MM.1S (cell line): ENCODE measurements around the gene CHKB.

Experiments used
- DNase-seq: peaks from one replicate; pipeline ENCODE4 v3.0.0-alpha.2; 2015
- H2AFZ ChIP-seq: fragments of 300-600 bp; sonication (generic); 2 replicates; pipeline ENCODE4 v1.6.0; 2016; ENCODE audit warnings: antibody characterized with exemption, low read length
- H3F3A ChIP-seq: fragments of 300-600 bp; sonication (generic); 2 replicates; pipeline ENCODE4 v1.6.1; 2016; ENCODE audit warnings: mild to moderate bottlenecking, antibody characterized with exemption, low read length, moderate library complexity, mixed read lengths; ENCODE audit not compliant: insufficient read depth
- H3K27ac ChIP-seq: fragments of 300-600 bp; sonication (generic); 2 replicates; pipeline ENCODE4 v1.5.1; 2016; ENCODE audit warnings: mild to moderate bottlenecking, low read length
- H3K27me3 ChIP-seq: fragments of 300-600 bp; sonication (generic); replicated peaks from 2 replicates; pipeline ENCODE4 v1.6.0; 2016; ENCODE audit warnings: low read length; ENCODE audit not compliant: insufficient read depth
- H3K36me3 ChIP-seq: fragments of 300-600 bp; sonication (generic); replicated peaks from 2 replicates; pipeline ENCODE4 v1.6.1; 2016; ENCODE audit warnings: mild to moderate bottlenecking, low read length, mixed read lengths; ENCODE audit not compliant: insufficient read depth
- H3K4me1 ChIP-seq: fragments of 300-600 bp; sonication (generic); 2 replicates; pipeline ENCODE4 v1.6.1; 2016; ENCODE audit warnings: low read length, mixed read lengths
- H3K4me2 ChIP-seq: fragments of 300-600 bp; sonication (generic); 2 replicates; pipeline ENCODE4 v1.6.0; 2016; ENCODE audit warnings: low read depth, low read length
- H3K4me3 ChIP-seq: fragments of 300-600 bp; sonication (generic); 2 replicates; pipeline ENCODE4 v1.5.1; 2016; ENCODE audit warnings: low read length, mixed read lengths
- H3K79me2 ChIP-seq: fragments of 300-600 bp; sonication (generic); 2 replicates; pipeline ENCODE4 v1.6.1; 2016; ENCODE audit warnings: mixed run types, low read length, mixed read lengths
- H3K9ac ChIP-seq: fragments of 300-600 bp; sonication (generic); 2 replicates; pipeline ENCODE4 v1.6.1; 2016; ENCODE audit warnings: low read length, mixed read lengths
- H3K9me2 ChIP-seq: fragments of 300-600 bp; sonication (generic); replicated peaks from 2 replicates; pipeline ENCODE4 v1.6.1; 2016; ENCODE audit warnings: mild to moderate bottlenecking, low read length, mixed read lengths; ENCODE audit not compliant: insufficient read depth
- H3K9me3 ChIP-seq: fragments of 300-600 bp; sonication (generic); replicated peaks from 2 replicates; pipeline ENCODE4 v1.6.1; 2016; ENCODE audit warnings: mild to moderate bottlenecking, low read length, mixed read lengths; ENCODE audit not compliant: insufficient read depth
- H4K20me1 ChIP-seq: fragments of 300-600 bp; sonication (generic); 2 replicates; pipeline ENCODE4 v1.6.1; 2016; ENCODE audit warnings: mild to moderate bottlenecking, low read length, moderate library complexity, mixed read lengths; ENCODE audit not compliant: insufficient read depth
- EZH2 ChIP-seq: fragments of 300-600 bp; sonication (generic); optimal IDR thresholded peaks from 2 replicates; pipeline ENCODE3; 2017; ENCODE audit warnings: low read depth, mild to moderate bottlenecking, antibody characterized with exemption, low read length, mixed read lengths
- EZH2phosphoT487 ChIP-seq: fragments of 300-600 bp; sonication (generic); IDR thresholded peaks from 2 replicates; pipeline ENCODE4 v1.6.1; 2018; ENCODE audit warnings: antibody characterized with exemption, low read length
- TF ChIP-seq, protein P1 (sequence below): fragments of 300-600 bp; sonication (generic); IDR thresholded peaks from 2 replicates; pipeline ENCODE4 v1.5.1; 2016; ENCODE audit warnings: antibody characterized with exemption, low read length, mixed read lengths

Gene CHKB

DNA sequence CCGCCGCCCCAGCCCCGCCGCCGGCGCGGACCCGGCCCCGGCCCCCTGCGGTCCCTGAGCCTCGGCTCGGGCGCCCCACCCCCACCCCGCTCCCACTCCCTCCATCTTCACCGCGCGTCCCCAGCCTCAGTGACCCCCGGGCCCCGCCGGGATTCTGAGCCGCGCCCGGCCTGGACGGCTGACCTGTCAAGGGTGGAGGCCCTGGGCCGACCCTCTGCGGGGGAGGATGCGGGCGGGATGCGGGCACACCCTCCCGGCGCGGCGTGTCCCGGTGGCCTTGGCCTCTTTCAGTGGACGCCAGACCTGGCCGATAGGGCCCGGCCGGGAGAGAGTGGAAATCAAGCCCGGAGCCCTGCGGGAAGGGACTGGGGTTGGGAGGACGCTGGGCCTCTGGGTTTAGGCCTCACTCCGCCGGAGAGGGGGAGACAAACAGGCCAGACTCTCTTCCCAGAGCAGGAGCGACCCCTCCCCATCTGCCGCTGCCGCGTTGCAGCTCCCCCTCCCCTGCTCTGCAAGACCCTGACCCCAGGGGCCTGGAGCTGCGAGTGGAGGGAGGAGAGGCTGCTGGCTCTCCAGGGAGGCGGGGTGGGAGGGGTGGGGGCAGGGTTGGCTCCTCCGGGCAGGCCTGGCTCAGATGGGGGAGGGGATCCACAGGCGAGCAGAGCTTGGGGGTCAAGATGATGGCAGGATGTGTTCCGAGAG, 18.5 kb upstream of the CHKB start:
- no peak overlapping the region for H2AFZ ChIP-seq
- no peaks in the 10 kb centered on the region for H3K9me3 ChIP-seq
- H3F3A ChIP-seq: no peaks in the 10 kb centered on the region
- H3K79me2 ChIP-seq: no peaks in the 10 kb centered on the region
- H4K20me1 ChIP-seq: no peaks in the 10 kb centered on the region
- no peak overlapping the region for H3K4me2 ChIP-seq
- no peak overlapping the region for H3K4me3 ChIP-seq
- no peak overlapping the region for H3K9ac ChIP-seq
- H3K9me2 ChIP-seq: no peaks in the 10 kb centered on the region
- H3K36me3 ChIP-seq: no peaks in the 10 kb centered on the region
- TF ChIP-seq EZH2phosphoT487 (no peak), EZH2 (no peak)
- TF ChIP-seq, protein P1, sequence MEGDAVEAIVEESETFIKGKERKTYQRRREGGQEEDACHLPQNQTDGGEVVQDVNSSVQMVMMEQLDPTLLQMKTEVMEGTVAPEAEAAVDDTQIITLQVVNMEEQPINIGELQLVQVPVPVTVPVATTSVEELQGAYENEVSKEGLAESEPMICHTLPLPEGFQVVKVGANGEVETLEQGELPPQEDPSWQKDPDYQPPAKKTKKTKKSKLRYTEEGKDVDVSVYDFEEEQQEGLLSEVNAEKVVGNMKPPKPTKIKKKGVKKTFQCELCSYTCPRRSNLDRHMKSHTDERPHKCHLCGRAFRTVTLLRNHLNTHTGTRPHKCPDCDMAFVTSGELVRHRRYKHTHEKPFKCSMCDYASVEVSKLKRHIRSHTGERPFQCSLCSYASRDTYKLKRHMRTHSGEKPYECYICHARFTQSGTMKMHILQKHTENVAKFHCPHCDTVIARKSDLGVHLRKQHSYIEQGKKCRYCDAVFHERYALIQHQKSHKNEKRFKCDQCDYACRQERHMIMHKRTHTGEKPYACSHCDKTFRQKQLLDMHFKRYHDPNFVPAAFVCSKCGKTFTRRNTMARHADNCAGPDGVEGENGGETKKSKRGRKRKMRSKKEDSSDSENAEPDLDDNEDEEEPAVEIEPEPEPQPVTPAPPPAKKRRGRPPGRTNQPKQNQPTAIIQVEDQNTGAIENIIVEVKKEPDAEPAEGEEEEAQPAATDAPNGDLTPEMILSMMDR: no peak
- H3K27me3 ChIP-seq: peaks cover 84% of the 10 kb centered on the region
- no peaks in the 10 kb centered on the region for H3K4me1 ChIP-seq
- no peak overlapping the region for H3K27ac ChIP-seq
- no peak for DNase-seq

- H3K36me3 ChIP-seq: no peaks in the 10 kb centered on the region
- H3F3A ChIP-seq: no peaks in the 10 kb centered on the region
- H3K4me3 ChIP-seq: no peak within 1 kb of the TSS
- H4K20me1 ChIP-seq: no peaks in the 10 kb centered on the region
- no peaks in the 10 kb centered on the region for H3K4me1 ChIP-seq
- no peak for DNase-seq
- no peak within 1 kb of the TSS for H3K9ac ChIP-seq
- TF ChIP-seq, protein P1: no peak
- no peak for TF ChIP-seq EZH2
- no peak for TF ChIP-seq EZH2phosphoT487
- no peaks in the 10 kb centered on the region for H3K79me2 ChIP-seq
- H3K9me2 ChIP-seq: no peaks in the 10 kb centered on the region
- H2AFZ ChIP-seq: no peak within 1 kb of the TSS
- H3K9me3 ChIP-seq: no peaks in the 10 kb centered on the region
- no peak within 1 kb of the TSS for H3K27ac ChIP-seq
- no peak within 1 kb of the TSS for H3K4me2 ChIP-seq
- H3K27me3 ChIP-seq: peaks cover 82% of the 10 kb centered on the region
These were observed 17.9 kb upstream of the CHKB start, which contains the start of gene MAPK8IP2 for GRCh38 chr22:50600538-50600937. MAPK8IP2 (plus strand) TSS chr22:50600793; CDS start chr22:50600819, 26 bp downstream.

- no peaks in the 10 kb centered on the region for H3K4me1 ChIP-seq
- H3F3A ChIP-seq: no peaks in the 10 kb centered on the region
- H4K20me1 ChIP-seq: no peaks in the 10 kb centered on the region
- H3K9me2 ChIP-seq: no peaks in the 10 kb centered on the region
- H3K27ac ChIP-seq: no peak overlapping the region
- TF ChIP-seq EZH2phosphoT487 (no peak), EZH2 (no peak)
- TF ChIP-seq, protein P1: no peak
- H3K4me2 ChIP-seq: no peak overlapping the region
- H2AFZ ChIP-seq: no peak overlapping the region
- no peak overlapping the region for H3K9ac ChIP-seq
- no peaks in the 10 kb centered on the region for H3K9me3 ChIP-seq
- no peak overlapping the region for H3K4me3 ChIP-seq
- peaks cover 81% of the 10 kb centered on the region for H3K27me3 ChIP-seq
- DNase-seq: peak; percentile 29
- no peaks in the 10 kb centered on the region for H3K36me3 ChIP-seq
- H3K79me2 ChIP-seq: no peaks in the 10 kb centered on the region
These were observed 17.3 kb upstream of the CHKB start for GRCh38 chr22:50599816-50600455.
